Ishikawa (cell line): ENCODE measurements around the gene SPRR1B.

Experiments used
- CEBPB ChIP-seq: IDR thresholded peaks from 2 replicates; pipeline ENCODE4 v1.6.1; 2012
- CREB1 ChIP-seq: IDR thresholded peaks from 2 replicates; pipeline ENCODE4 v1.6.1; 2012; ENCODE audit warnings: low read depth
- EGR1 ChIP-seq: IDR thresholded peaks from 2 replicates; pipeline ENCODE4 v1.6.1; 2012
- EP300 ChIP-seq: IDR thresholded peaks from 2 replicates; pipeline ENCODE4 v1.6.1; 2012; ENCODE audit warnings: borderline replicate concordance
- FOXM1 ChIP-seq: IDR thresholded peaks from 2 replicates; pipeline ENCODE4 v1.6.1; 2012; ENCODE audit warnings: low read depth, borderline replicate concordance
- RAD21 ChIP-seq: IDR thresholded peaks from 2 replicates; pipeline ENCODE4 v1.6.1; 2012; ENCODE audit warnings: low read depth
- REST ChIP-seq: IDR thresholded peaks from 2 replicates; pipeline ENCODE4 v1.6.1; 2012; ENCODE audit warnings: low read depth, mild to moderate bottlenecking
- TAF1 ChIP-seq: IDR thresholded peaks from 2 replicates; pipeline ENCODE4 v1.6.1; 2012; ENCODE audit warnings: low read depth, mild to moderate bottlenecking
- TCF12 ChIP-seq: IDR thresholded peaks from 2 replicates; pipeline ENCODE4 v1.6.1; 2012; ENCODE audit warnings: low read depth
- TEAD4 ChIP-seq: IDR thresholded peaks from 2 replicates; pipeline ENCODE4 v1.6.1; 2012
- USF1 ChIP-seq: IDR thresholded peaks from 2 replicates; pipeline ENCODE4 v1.6.1; 2012
- YY1 ChIP-seq: IDR thresholded peaks from 2 replicates; pipeline ENCODE4 v1.6.1; 2012; ENCODE audit warnings: low read depth
- ZBTB7A ChIP-seq: IDR thresholded peaks from 2 replicates; pipeline ENCODE4 v1.6.1; 2012; ENCODE audit warnings: low read depth

The SPRR1B gene

GRCh38 chr1:153071511-153071910 lies 40.5 kb downstream of the SPRR1B start, which contains the start of gene SPRR2B:
TSS of gene SPRR2B (minus strand) at chr1:153071611. CDS start at chr1:153070839, 772 bp downstream.
- no peak for TF ChIP-seq TEAD4
- no peak for TF ChIP-seq EGR1
- no peak for TF ChIP-seq CREB1
- TF ChIP-seq TCF12: no peak
- TF ChIP-seq FOXM1: no peak
- TF ChIP-seq YY1: no peak
- no peak for TF ChIP-seq CEBPB

- TF ChIP-seq ZBTB7A (no peak), TEAD4 (no peak), TAF1 (no peak), EP300 (no peak), CEBPB (no peak), USF1 (no peak)
These were observed 42.1 kb downstream of the SPRR1B start for GRCh38 chr1:153072806-153073726.

GRCh38 chr1:153081736-153082135 lies 50.7 kb downstream of the SPRR1B start:
- TF ChIP-seq TCF12: no peak
- no peak for TF ChIP-seq REST
- no peak for TF ChIP-seq RAD21
- TF ChIP-seq EP300: no peak
- TF ChIP-seq USF1: no peak
